Endodermal cell (in vitro differentiated cells): ENCODE results near the gene BICRA. TPM values are rescaled to one million over a fixed set of nuclear protein-coding genes. Genes with fewer than 3 reads are reported as not detected.

Experiments
- DNase-seq: peaks from one replicate; pipeline ENCODE4 v3.0.0-alpha.2; 2017
- H3K27ac ChIP-seq: 2 replicates; pipeline ENCODE4 v1.5.1; 2013; ENCODE audit warnings: mild to moderate bottlenecking, low read depth, low read length, moderate library complexity
- H3K27me3 ChIP-seq: 2 replicates; pipeline ENCODE4 v1.6.1; 2013; ENCODE audit warnings: mild to moderate bottlenecking, low read length, moderate library complexity; ENCODE audit not compliant: insufficient read depth, control insufficient read depth, poor library complexity, severe bottlenecking
- H3K36me3 ChIP-seq: 2 replicates; pipeline ENCODE4 v1.7.0; 2013; ENCODE audit warnings: mild to moderate bottlenecking, low read length, moderate library complexity; ENCODE audit not compliant: control insufficient read depth, insufficient read depth
- H3K4me1 ChIP-seq: one replicate; pipeline ENCODE4 v1.7.0; 2013; ENCODE audit warnings: low read length; ENCODE audit not compliant: control insufficient read depth, insufficient read depth
- H3K4me3 ChIP-seq: 2 replicates; pipeline ENCODE4 v1.5.1; 2013; ENCODE audit warnings: mild to moderate bottlenecking, low read length, moderate library complexity
- H3K9ac ChIP-seq: 2 replicates; pipeline ENCODE4 v1.6.1; 2013; ENCODE audit warnings: mild to moderate bottlenecking, low read length, moderate library complexity; ENCODE audit not compliant: poor library complexity, severe bottlenecking; ENCODE audit errors: extremely low read depth
- H3K9me3 ChIP-seq: 2 replicates; pipeline ENCODE4 v1.6.1; 2013; ENCODE audit warnings: mild to moderate bottlenecking, low read length, moderate library complexity; ENCODE audit not compliant: control insufficient read depth
- H3K27ac Mint-ChIP-seq: 2 replicates; pipeline ENCODE4 v1.8.0; 2020; ENCODE audit warnings: mixed read lengths
- H3K27me3 Mint-ChIP-seq: 2 replicates; pipeline ENCODE4 v1.8.0; 2021; ENCODE audit warnings: mild to moderate bottlenecking, mixed read lengths; ENCODE audit not compliant: insufficient read depth
- H3K36me3 Mint-ChIP-seq: 2 replicates; pipeline ENCODE4 v1.8.0; 2020; ENCODE audit warnings: low read depth, mixed read lengths
- H3K4me1 Mint-ChIP-seq: 2 replicates; pipeline ENCODE4 v1.8.0; 2020; ENCODE audit warnings: mixed read lengths
- H3K4me3 Mint-ChIP-seq: 2 replicates; pipeline ENCODE4 v1.8.0; 2020; ENCODE audit warnings: mild to moderate bottlenecking, moderate library complexity, mixed read lengths
- H3K9me3 Mint-ChIP-seq: 2 replicates; pipeline ENCODE4 v1.8.0; 2020; ENCODE audit warnings: mild to moderate bottlenecking, mixed read lengths
- CTCF ChIP-seq: fragments of 200-600 bp; sonication (generic); conservative IDR thresholded peaks from 2 replicates; pipeline ENCODE4 v1.5.0; 2021; ENCODE audit warnings: antibody characterized with exemption, mild to moderate bottlenecking
- WGBS, 2 experiments: methylation state at CpG; one replicate each; pipeline versions ENCODE4 v1.1.5 to v1.1.7; 2013; ENCODE audit warnings: missing lambda C conversion rate in 2 of 2, mixed read lengths in 1 of 2; ENCODE audit not compliant: insufficient coverage in 1 of 2, insufficient read length in 1 of 2; 5-methylcytosine and 5-hydroxymethylcytosine counted together
- total RNA-seq, 2 donors: library from RNA; stranded (reverse); fragmentation: NEBNext Ultra II Directional in 1 of 2; extraction: Animal tissue kit (Norgen Biotek cat#: 25700) in 1 of 2; gene quantifications; 2 replicates in 1 of 2; 3 replicates in 1 of 2; pipeline ENCODE4 v1.2.1, GENCODE V29; 2021

The BICRA gene
- total RNA-seq, 2 donors from 2014 or later: 30.0 to 30.1 TPM

DNA sequence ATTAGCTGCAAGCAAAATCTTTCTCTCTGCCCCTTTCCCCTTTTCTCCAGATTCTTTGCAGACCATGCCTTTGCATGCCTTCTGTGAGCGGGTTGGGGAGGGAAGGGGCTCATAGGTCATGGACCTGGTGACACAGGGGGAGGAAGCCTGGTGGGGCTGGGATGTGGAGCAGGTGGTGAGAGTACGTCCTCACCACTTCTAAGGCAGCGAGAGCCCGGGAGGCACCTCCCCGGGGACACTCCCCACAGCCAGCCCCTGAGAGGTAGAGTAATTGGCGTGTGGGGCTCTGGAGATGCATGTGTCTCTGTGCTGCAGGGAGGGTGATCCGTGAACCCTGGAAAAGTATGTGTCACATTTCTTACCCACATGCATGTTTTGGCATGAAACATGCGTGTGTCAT lies 61.8 kb downstream of the BICRA start:
- H3K4me3 Mint-ChIP-seq: no peak overlapping the region
- Histone ChIP-seq H3K4me1 (peaks cover 6% of the 10 kb centered on the region), H3K4me3 (no peak overlapping the region), H3K36me3 (peaks cover 49% of the 10 kb centered on the region), H3K27me3 (no peaks in the 10 kb centered on the region), H3K9ac (no peak overlapping the region), H3K9me3 (no peaks in the 10 kb centered on the region), H3K27ac (no peak overlapping the region)
- 91 to 100% methylated on average over 3 to 8 of the region's 8 CpGs for WGBS, 2 experiments
- H3K27me3 Mint-ChIP-seq: no peaks in the 10 kb centered on the region
- no peak for TF ChIP-seq CTCF
- no peaks in the 10 kb centered on the region for H3K9me3 Mint-ChIP-seq
- DNase-seq: no peak
- H3K36me3 Mint-ChIP-seq: peaks cover 46% of the 10 kb centered on the region
- peaks cover 13% of the 10 kb centered on the region for H3K4me1 Mint-ChIP-seq
- no peak overlapping the region for H3K27ac Mint-ChIP-seq

- no peak overlapping the region for H3K4me3 Mint-ChIP-seq
- no peak overlapping the region for H3K4me3 ChIP-seq
Observed at GRCh38 chr19:47671499-47671898, 62.6 kb downstream of the BICRA start.

GRCh38 chr19:47673426-47673825 lies 64.5 kb downstream of the BICRA start:
- TF ChIP-seq CTCF: no peak
- Mint-ChIP-seq H3K4me3 (no peak overlapping the region), H3K27me3 (no peaks in the 10 kb centered on the region), H3K36me3 (peaks cover 61% of the 10 kb centered on the region), H3K9me3 (no peaks in the 10 kb centered on the region), H3K27ac (no peak overlapping the region), H3K4me1 (peaks cover 4% of the 10 kb centered on the region)
- Histone ChIP-seq H3K4me3 (no peak overlapping the region), H3K27me3 (no peaks in the 10 kb centered on the region), H3K36me3 (peaks cover 54% of the 10 kb centered on the region), H3K27ac (no peak overlapping the region), H3K9me3 (no peaks in the 10 kb centered on the region), H3K4me1 (no peaks in the 10 kb centered on the region), H3K9ac (no peak overlapping the region)
- 100% methylated on average over 2 to 7 of the region's 7 CpGs for WGBS, 2 experiments
- DNase-seq: no peak

More at GRCh38 chr19:47671499-47671898, 62.6 kb downstream of the BICRA start:
- Histone ChIP-seq H3K9me3 (no peaks in the 10 kb centered on the region), H3K9ac (no peak overlapping the region), H3K27ac (no peak overlapping the region), H3K4me1 (peaks cover 6% of the 10 kb centered on the region), H3K27me3 (no peaks in the 10 kb centered on the region), H3K36me3 (peaks cover 46% of the 10 kb centered on the region)
- H3K27me3 Mint-ChIP-seq: no peaks in the 10 kb centered on the region
- H3K27ac Mint-ChIP-seq: no peak overlapping the region
- peaks cover 11% of the 10 kb centered on the region for H3K4me1 Mint-ChIP-seq
- TF ChIP-seq CTCF: no peak
- no peaks in the 10 kb centered on the region for H3K9me3 Mint-ChIP-seq
- no peak for DNase-seq
- peaks cover 49% of the 10 kb centered on the region for H3K36me3 Mint-ChIP-seq
- 97 to 100% methylated on average over 1 to 2 of the region's 2 CpGs for WGBS, 2 experiments
